ENCODE measurements around the gene CCDC69. TPM values are rescaled to one million over a fixed set of nuclear protein-coding genes. Genes with fewer than 3 reads are reported as not detected.

CCDC69 gene
- total RNA-seq, 2 experiments from 2014 or later, result 119 to 123 TPM

- Histone ChIP-seq H3K4me1 (ENCODE audit: insufficient read depth, low read length, poor library complexity, severe bottlenecking) (peaks cover 79% of the 10 kb centered on the region), H3K36me3 (ENCODE audit: insufficient read depth, low read length) (no peaks in the 10 kb centered on the region), H3K9me2 (ENCODE audit: insufficient read depth, low read length) (no peaks in the 10 kb centered on the region), H3K9me3 (ENCODE audit: low read length) (no peaks in the 10 kb centered on the region), H2AFZ (ENCODE audit: low read length) (peak overlapping the region; percentile 63), H3K4me2 (ENCODE audit: low read length) (peak overlapping the region; percentile 70), H4K20me1 (ENCODE audit: insufficient read depth, low read length) (no peaks in the 10 kb centered on the region), H3K27ac (ENCODE audit: low read depth, low read length, poor library complexity, severe bottlenecking) (peak overlapping the region; percentile 90), H3K4me3 (ENCODE audit: low read depth, low read length, poor library complexity, severe bottlenecking) (peak overlapping the region; percentile 31), H3K79me2 (ENCODE audit: insufficient read depth, low read depth, low read length) (no peaks in the 10 kb centered on the region)
- BruUV-seq (replicated peaks), result no TSS peak
- CTCF ChIA-PET (ENCODE audit: unreplicated experiment), result interaction anchor here (1.2 to 1.8 kb wide), 5 partner anchors 16 to 102 kb away, joined by 4 to 15 read pairs (median 7); partner anchors contain the start of gene GM2A
- no peak for DNase-seq (ENCODE audit: low spot score)
- TF ChIP-seq EZH2phosphoT487 (IDR thresholded peaks at IDR 0.05; ENCODE audit: borderline replicate concordance, low read depth, low read length) (no peak), CTCF (conservative IDR thresholded peaks at IDR 0.05; ENCODE audit: low read length) (no peak)
- intact Hi-C loops (cut with micrococcal nuclease; ENCODE audit: unreplicated experiment), result loop anchor here (2.0 to 10.0 kb wide), 3 partner anchors 64 to 739 kb away; partner anchors contain the start of gene CD74
- POLR2A ChIA-PET, result interaction anchor here (0.7 to 4.8 kb wide), 16 partner anchors 10 to 102 kb away, joined by 3 to 42 read pairs (median 10); partner anchors contain the start of genes GM2A and TNIP1
Measured at GRCh38 chr5:151151263-151151660, 72.6 kb downstream of the CCDC69 start.

- DNase-seq (ENCODE audit: low spot score), result peak; percentile 81
- no TSS peak for BruUV-seq (replicated peaks)
- Histone ChIP-seq H3K4me1 (ENCODE audit: insufficient read depth, low read length, poor library complexity, severe bottlenecking) (peaks cover 79% of the 10 kb centered on the region), H3K9me2 (ENCODE audit: insufficient read depth, low read length) (no peaks in the 10 kb centered on the region), H2AFZ (ENCODE audit: low read length) (peak overlapping the region; percentile 63), H4K20me1 (ENCODE audit: insufficient read depth, low read length) (no peaks in the 10 kb centered on the region), H3K4me2 (ENCODE audit: low read length) (peak overlapping the region; percentile 70), H3K27ac (ENCODE audit: low read depth, low read length, poor library complexity, severe bottlenecking) (peak overlapping the region; percentile 90), H3K4me3 (ENCODE audit: low read depth, low read length, poor library complexity, severe bottlenecking) (peak overlapping the region; percentile 31), H3K79me2 (ENCODE audit: insufficient read depth, low read depth, low read length) (no peaks in the 10 kb centered on the region), H3K9me3 (ENCODE audit: low read length) (no peaks in the 10 kb centered on the region), H3K36me3 (ENCODE audit: insufficient read depth, low read length) (no peaks in the 10 kb centered on the region)
- ChIA-PET POLR2A (interaction anchor here (0.5 to 4.8 kb wide), 24 partner anchors 9 to 740 kb away, joined by 3 to 42 read pairs (median 4); partner anchors contain the start of genes GM2A and TNIP1), CTCF (ENCODE audit: unreplicated experiment) (interaction anchor here (0.5 to 1.8 kb wide), 10 partner anchors 9 to 103 kb away, joined by 3 to 15 read pairs (median 6); partner anchors contain the start of gene GM2A)
- no peak for TF ChIP-seq EZH2phosphoT487 (IDR thresholded peaks at IDR 0.05; ENCODE audit: borderline replicate concordance, low read depth, low read length)
- no peak for TF ChIP-seq CTCF (conservative IDR thresholded peaks at IDR 0.05; ENCODE audit: low read length)
- intact Hi-C loops (cut with micrococcal nuclease; ENCODE audit: unreplicated experiment), result loop anchor here (2.0 to 10.0 kb wide), 3 partner anchors 64 to 738 kb away; partner anchors contain the start of gene CD74
Measured at GRCh38 chr5:151150471-151151262, 73.2 kb downstream of the CCDC69 start.

All from OCI-LY7 (cell line).